Prostate gland (tissue), 2 donors: Measurements from ENCODE around the gene CCR6. TPM values are rescaled to one million over a fixed set of nuclear protein-coding genes. Genes with fewer than 3 reads are reported as not detected.

ENCODE experiments used
- DNase-seq: peaks from one replicate; pipeline ENCODE4 v3.0.0-alpha.2; 2019; ENCODE audit warnings: low spot score
- H3K27ac ChIP-seq, 2 donors: fragments of 200-600 bp; sonication (generic); 2 replicates each; pipeline ENCODE4 v1.5.1; 2017 to 2019
- H3K27me3 ChIP-seq: fragments of 200-600 bp; sonication (generic); replicated peaks from 2 replicates; pipeline ENCODE4 v1.5.1; 2019; ENCODE audit not compliant: insufficient read depth
- H3K36me3 ChIP-seq, 2 donors: fragments of 200-600 bp; sonication (generic); 1 replicate in 1 of 2; 2 replicates in 1 of 2; pipeline versions ENCODE4 v1.5.1 to v1.8.1; 2017 to 2019
- H3K4me1 ChIP-seq: fragments of 200-600 bp; sonication (generic); replicated peaks from 2 replicates; pipeline ENCODE4 v1.5.1; 2019
- H3K4me3 ChIP-seq, 2 donors: fragments of 200-600 bp; sonication (generic); 2 replicates each; pipeline ENCODE4 v1.5.1; 2017 to 2019
- H3K9me3 ChIP-seq: fragments of 200-600 bp; sonication (generic); 2 replicates; pipeline ENCODE4 v1.5.1; 2017
- POLR2A ChIP-seq: fragments of 450-650 bp; IDR thresholded peaks from one replicate; pipeline ENCODE4 v1.6.1; 2016; ENCODE audit warnings: antibody characterized with exemption, mild to moderate bottlenecking
- POLR2AphosphoS5 ChIP-seq: sonication (generic); formaldehyde crosslinking; IDR thresholded peaks from one replicate; pipeline ENCODE4 v1.6.1; 2017; ENCODE audit warnings: antibody characterized with exemption
- WGBS: methylation state at CpG from one replicate; pipeline ENCODE4 v1.1.5; 2018; 5-methylcytosine and 5-hydroxymethylcytosine counted together
- intact Hi-C: fragments of 100-400 bp; cut with DNase I; formaldehyde crosslinking; loops from one replicate; pipeline ENCODE4 v1.14.2; 2022
- total RNA-seq, 2 donors: library from RNA; depleted of rRNA; stranded (reverse); fragments of >200 nt; gene quantifications; one replicate each; pipeline ENCODE4 v1.1.0, GENCODE V29; 2016
- TF ChIP-seq, protein P1 (sequence below), 4 experiments: fragments of 200-600 bp in 2 of 4; fragments of 450-650 bp in 2 of 4; sonication (generic) in 2 of 4; IDR thresholded peaks; 1 replicate in 3 of 4; 2 replicates in 1 of 4; pipeline ENCODE4 v1.5.1; 2016 to 2019; ENCODE audit warnings: antibody characterized with exemption in 4 of 4, mild to moderate bottlenecking in 2 of 4, moderate library complexity in 2 of 4

Gene CCR6
- total RNA-seq, 2 donors from 2014 or later, result not detected

DNA sequence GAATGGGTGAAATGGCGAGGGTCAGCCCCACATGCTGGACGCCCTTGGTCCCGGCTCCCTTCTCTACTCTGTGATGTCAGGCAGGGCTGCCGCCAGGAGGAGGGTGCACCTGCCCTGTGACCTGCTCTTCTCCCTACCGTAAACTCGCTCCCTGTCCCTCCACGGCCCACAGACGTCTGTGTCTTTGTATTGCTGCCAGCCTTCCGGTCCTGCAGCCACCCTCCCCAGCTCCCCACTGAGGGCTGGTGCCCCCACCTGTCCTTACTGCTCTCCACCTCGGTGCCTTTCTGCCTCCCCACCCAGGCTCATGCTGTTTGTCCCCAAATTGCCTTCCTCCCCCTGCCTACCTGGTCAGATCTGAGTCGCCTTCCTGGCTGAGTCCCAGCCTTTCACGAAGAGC is 4.1 kb upstream of the CCR6 start:
- intact Hi-C loops, result no loop called here
- Histone ChIP-seq H3K36me3 (no peaks in the 10 kb centered on the region), H3K27ac (no peak overlapping the region), H3K27me3 (no peaks in the 10 kb centered on the region), H3K9me3 (no peaks in the 10 kb centered on the region), H3K4me3 (no peak overlapping the region), H3K4me1 (no peaks in the 10 kb centered on the region)
- DNase-seq, result no peak
- TF ChIP-seq POLR2AphosphoS5, result no peak
- WGBS, result 81% methylated on average over 12 of the region's 12 CpGs

DNA sequence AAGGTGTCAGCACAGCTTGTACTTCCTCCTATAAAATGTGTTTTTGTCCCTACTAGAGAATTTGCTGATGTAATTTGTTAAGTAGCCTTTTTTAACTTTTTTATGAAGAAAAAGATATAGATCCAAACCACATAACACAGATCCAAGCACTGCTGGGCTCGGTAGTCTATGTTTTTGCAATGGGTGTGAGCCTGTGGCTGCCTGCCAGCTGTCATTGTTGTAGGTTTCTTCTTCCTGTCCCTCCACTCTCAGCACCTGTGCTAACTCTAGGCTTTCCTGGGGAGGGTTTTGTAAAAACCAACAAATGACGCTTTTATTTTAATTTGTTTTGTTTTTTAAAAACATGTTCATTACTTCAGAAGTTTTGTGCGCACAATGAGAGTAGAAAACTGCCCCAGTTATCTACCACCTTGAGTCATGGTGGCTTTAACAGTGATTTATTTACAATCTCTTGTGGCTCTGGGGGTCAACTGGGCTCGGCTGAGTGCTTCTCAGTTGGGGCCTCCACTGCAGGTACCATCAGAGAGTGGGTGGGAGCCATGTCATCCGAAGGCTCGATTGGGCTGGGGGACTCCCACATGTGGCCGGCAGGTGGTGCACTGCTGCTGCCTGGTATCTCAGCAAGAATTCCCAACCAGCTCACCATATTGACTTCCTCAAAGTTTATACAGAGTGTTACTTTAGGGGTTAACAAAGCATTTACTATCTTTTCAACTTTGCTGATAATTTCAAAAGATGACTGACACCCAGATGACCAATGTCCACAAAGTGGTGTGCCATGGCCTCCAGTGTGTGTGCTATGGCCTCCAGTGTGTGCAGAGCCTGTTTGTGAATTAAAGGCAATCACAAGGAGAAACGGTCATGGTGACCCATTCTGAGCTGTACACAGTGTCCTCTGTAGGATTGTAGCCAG is 3.0 kb upstream of the CCR6 start:
- Histone ChIP-seq H3K27me3 (no peaks in the 10 kb centered on the region), H3K4me3 (no peak overlapping the region), H3K36me3 (no peaks in the 10 kb centered on the region), H3K27ac (no peak overlapping the region), H3K9me3 (no peaks in the 10 kb centered on the region), H3K4me1 (no peaks in the 10 kb centered on the region)
- TF ChIP-seq, protein P1, sequence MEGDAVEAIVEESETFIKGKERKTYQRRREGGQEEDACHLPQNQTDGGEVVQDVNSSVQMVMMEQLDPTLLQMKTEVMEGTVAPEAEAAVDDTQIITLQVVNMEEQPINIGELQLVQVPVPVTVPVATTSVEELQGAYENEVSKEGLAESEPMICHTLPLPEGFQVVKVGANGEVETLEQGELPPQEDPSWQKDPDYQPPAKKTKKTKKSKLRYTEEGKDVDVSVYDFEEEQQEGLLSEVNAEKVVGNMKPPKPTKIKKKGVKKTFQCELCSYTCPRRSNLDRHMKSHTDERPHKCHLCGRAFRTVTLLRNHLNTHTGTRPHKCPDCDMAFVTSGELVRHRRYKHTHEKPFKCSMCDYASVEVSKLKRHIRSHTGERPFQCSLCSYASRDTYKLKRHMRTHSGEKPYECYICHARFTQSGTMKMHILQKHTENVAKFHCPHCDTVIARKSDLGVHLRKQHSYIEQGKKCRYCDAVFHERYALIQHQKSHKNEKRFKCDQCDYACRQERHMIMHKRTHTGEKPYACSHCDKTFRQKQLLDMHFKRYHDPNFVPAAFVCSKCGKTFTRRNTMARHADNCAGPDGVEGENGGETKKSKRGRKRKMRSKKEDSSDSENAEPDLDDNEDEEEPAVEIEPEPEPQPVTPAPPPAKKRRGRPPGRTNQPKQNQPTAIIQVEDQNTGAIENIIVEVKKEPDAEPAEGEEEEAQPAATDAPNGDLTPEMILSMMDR (IDR thresholded peaks at IDR 0.05), result no peak
- TF ChIP-seq POLR2A (no peak), POLR2AphosphoS5 (no peak)
- WGBS, result 75% methylated on average over 8 of the region's 8 CpGs
- intact Hi-C loops, result no loop called here
- no peak for DNase-seq

DNA sequence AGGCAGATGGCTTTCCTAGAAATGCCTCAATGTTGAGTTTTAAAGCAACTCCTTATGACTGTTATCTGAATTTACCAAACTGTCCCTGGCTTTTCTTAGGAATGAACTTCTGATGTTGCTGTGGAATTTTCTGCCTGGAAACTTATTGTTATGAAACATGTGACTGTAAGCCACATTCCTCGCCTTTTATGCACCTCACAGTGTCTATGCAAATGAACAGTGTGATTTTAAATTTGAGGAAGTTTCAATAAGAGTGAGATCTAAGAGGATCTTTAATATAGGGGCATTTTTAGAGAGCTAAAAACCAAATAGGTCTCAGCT is 2.4 kb upstream of the CCR6 start:
- H3K27me3 ChIP-seq, result no peaks in the 10 kb centered on the region
- H3K27ac ChIP-seq, result no peak overlapping the region
- no peak for DNase-seq
- no peaks in the 10 kb centered on the region for H3K36me3 ChIP-seq
- TF ChIP-seq, protein P1 (IDR thresholded peaks at IDR 0.05), result no peak
- no peak for TF ChIP-seq POLR2AphosphoS5
- TF ChIP-seq POLR2A, result no peak
- H3K4me1 ChIP-seq, result no peaks in the 10 kb centered on the region
- intact Hi-C loops, result no loop called here
- no peak overlapping the region for H3K4me3 ChIP-seq
- 74% methylated on average over 1 of the region's 1 CpG for WGBS
- H3K9me3 ChIP-seq, result no peaks in the 10 kb centered on the region

DNA sequence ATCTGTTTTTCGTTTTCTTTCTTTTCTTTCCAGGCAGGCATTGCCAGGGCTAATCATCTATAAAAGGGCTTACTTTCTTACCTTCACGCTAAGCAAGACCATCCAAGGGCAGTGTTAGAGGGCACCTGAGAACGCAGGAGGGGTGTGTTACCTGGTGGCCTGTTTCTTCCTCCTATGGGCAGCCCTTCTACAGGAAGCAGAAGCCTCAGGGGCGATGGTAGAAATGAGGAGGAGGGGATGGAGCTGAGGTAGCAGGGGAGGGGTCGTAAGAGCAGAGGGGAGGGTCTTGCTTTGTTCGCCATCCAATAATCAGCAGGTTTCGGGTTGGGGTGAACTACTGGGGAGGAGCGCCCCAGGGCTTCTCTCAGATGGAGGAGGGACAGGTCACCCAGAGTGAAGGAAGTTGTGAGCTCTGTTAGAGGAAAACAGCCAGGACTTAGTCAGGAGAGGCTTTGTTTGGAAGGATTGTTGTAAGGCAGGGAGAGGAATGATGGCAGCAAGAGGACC is 1.5 kb upstream of the CCR6 start:
- H3K36me3 ChIP-seq, result no peaks in the 10 kb centered on the region
- TF ChIP-seq POLR2AphosphoS5 (no peak), POLR2A (no peak)
- TF ChIP-seq, protein P1 (IDR thresholded peaks at IDR 0.05), result no peak
- 85% methylated on average over 8 of the region's 8 CpGs for WGBS
- intact Hi-C loops, result no loop called here
- no peak overlapping the region for H3K4me3 ChIP-seq
- no peaks in the 10 kb centered on the region for H3K27me3 ChIP-seq
- H3K9me3 ChIP-seq, result no peaks in the 10 kb centered on the region
- no peaks in the 10 kb centered on the region for H3K4me1 ChIP-seq
- DNase-seq, result no peak
- no peak overlapping the region for H3K27ac ChIP-seq

DNA sequence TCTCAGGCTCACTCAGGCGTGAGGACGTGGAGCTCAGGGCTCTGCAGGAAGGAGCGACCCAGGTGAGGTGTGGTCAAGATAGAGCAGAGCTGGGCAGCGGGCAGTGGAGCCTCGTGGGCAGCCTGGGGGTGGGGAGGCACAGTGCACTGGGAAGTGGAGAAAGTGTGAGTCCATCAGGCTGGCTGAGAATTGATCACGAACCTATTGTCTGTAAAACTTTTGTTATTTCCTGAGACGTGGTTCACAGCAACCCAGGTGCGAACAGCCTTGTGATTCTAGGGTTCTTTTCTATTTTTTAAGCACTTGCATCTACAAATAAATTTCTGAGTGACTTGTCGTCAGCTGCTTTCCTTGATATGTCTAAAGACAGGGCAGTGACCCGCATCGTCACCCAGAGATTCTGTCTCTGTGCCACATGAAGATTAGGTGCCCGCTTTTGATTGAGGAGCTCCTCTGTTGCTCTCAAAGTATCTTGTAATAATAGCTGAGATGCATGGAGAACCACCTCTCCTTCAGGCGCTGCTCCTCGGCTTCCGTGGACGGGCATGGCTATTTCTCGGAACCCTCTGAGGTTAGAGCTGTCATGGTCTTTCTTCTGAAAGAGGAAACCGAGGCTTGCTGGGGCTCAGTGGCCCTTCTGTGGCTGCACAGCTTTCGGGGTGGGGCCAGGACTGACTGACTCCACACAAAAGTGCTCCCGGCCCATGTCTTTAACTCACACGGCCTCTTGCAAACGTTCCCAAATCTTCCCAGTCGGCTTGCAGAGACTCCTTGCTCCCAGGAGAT is 662 bp upstream of the CCR6 start:
- H3K27me3 ChIP-seq, result no peaks in the 10 kb centered on the region
- intact Hi-C loops, result no loop called here
- 88% methylated on average over 23 of the region's 23 CpGs for WGBS
- no peaks in the 10 kb centered on the region for H3K4me1 ChIP-seq
- H3K27ac ChIP-seq, result no peak overlapping the region
- no peaks in the 10 kb centered on the region for H3K9me3 ChIP-seq
- TF ChIP-seq POLR2A (no peak), POLR2AphosphoS5 (no peak)
- TF ChIP-seq, protein P1 (IDR thresholded peaks at IDR 0.05), result no peak
- no peak for DNase-seq
- no peak overlapping the region for H3K4me3 ChIP-seq
- no peaks in the 10 kb centered on the region for H3K36me3 ChIP-seq
